NB4 (cell line): ENCODE data around the gene GINS1.

Experiments used
- DNase-seq: peaks from one replicate; pipeline ENCODE4 v3.0.0; 2010; ENCODE audit warnings: low read depth
- H3K4me3 ChIP-seq: one replicate; pipeline ENCODE4 v1.5.1; 2011; ENCODE audit warnings: mild to moderate bottlenecking, low read depth, low read length, moderate library complexity
- CTCF ChIP-seq: IDR thresholded peaks from one replicate; pipeline ENCODE4 v1.5.1; 2012; ENCODE audit warnings: low read depth, low read length
- MYC ChIP-seq: IDR thresholded peaks from 2 replicates; pipeline ENCODE4 v1.6.1; 2011; ENCODE audit warnings: low read depth, low read length
- POLR2A ChIP-seq: IDR thresholded peaks from 2 replicates; pipeline ENCODE4 v1.6.1; 2011; ENCODE audit warnings: mild to moderate bottlenecking; ENCODE audit not compliant: insufficient read length; ENCODE audit errors: extremely low read depth
- TF ChIP-seq, protein P1 (sequence below): IDR thresholded peaks from 2 replicates; pipeline ENCODE4 v1.6.1; 2011; ENCODE audit warnings: low read depth, low read length

The GINS1 gene

GRCh38 chr20:25454153-25454900 is 46.9 kb downstream of the GINS1 start:
- TF ChIP-seq MYC (no peak), POLR2A (no peak), CTCF (no peak)
- DNase-seq, result no peak
- H3K4me3 ChIP-seq, result no peak overlapping the region

- H3K4me3 ChIP-seq, result no peak overlapping the region
- DNase-seq, result no peak
- no peak for TF ChIP-seq CTCF
- TF ChIP-seq, protein P1, sequence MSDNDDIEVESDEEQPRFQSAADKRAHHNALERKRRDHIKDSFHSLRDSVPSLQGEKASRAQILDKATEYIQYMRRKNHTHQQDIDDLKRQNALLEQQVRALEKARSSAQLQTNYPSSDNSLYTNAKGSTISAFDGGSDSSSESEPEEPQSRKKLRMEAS, result no peak
- TF ChIP-seq POLR2A, result no peak
- no peak for TF ChIP-seq MYC
Observed at GRCh38 chr20:25457886-25458680, 50.6 kb downstream of the GINS1 start.

DNA sequence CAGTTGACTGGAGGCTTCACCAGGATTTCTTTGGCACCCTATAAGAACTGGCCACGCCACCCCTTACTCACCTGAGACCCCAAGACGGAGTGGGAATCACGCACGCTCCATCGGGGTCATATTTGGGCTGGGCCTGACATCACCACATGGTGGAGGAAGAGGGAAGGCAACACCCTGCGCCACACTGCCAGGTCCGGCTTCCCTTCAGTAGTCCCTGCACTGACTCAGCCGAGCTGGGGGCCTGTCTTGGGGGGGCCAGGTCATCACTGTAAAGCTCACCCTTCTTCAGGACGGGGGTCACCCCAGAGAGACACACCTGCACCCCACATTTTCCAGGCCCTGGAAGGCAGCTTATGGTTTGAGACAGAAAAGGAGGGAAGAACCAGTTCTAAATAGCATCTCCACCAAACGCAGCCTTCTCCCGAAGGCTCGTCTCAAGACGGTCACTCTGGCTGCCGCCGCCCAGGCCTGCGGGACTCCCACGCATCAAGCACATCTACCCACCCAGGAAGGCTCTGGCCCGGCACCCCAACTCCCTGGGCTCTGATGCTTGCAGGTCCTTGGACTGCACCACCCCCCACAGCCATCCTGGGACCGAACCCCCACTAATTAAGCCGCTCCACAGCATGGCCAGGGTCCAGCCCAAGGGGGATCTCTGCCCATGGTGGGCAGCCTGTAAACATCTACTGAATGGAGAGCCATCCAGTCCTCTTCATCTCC is 51.8 kb downstream of the GINS1 start:
- H3K4me3 ChIP-seq, result no peak overlapping the region
- TF ChIP-seq MYC, result no peak
- TF ChIP-seq, protein P1, result no peak
- TF ChIP-seq POLR2A, result no peak
- TF ChIP-seq CTCF, result no peak
- DNase-seq, result no peak

DNA sequence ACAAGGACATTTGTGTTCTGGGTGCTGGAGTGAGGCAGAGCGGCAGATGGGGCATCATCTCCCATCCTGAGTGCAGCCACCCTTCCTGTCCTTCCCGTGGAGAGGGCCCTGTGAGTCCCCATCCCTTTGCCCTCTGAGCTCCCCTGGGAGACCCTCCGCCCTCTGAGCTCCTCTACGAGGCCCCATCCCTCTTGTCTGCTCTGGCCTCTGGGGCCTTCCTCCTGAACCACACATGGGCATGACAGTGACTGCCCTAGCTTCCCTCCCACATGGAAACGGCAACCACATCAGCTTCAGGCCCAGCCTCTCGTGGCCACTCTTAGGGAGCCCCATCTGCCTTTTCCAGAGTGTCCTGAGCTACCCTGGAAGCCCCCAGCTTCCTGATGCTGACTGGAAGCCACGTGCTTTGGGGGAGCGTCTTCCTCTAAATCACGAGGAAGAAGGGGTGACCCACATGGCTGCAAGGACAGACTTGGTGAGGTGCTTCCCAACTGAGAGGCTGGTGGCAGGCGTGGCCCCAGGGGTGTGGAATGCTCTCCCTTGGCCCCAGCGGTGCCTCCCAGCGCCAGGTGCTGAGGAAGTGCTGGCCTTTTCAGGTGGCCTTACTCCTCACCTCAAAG is 52.6 kb downstream of the GINS1 start:
- no peak for TF ChIP-seq POLR2A
- no peak for TF ChIP-seq MYC
- no peak overlapping the region for H3K4me3 ChIP-seq
- DNase-seq, result peak; percentile 23

DNA sequence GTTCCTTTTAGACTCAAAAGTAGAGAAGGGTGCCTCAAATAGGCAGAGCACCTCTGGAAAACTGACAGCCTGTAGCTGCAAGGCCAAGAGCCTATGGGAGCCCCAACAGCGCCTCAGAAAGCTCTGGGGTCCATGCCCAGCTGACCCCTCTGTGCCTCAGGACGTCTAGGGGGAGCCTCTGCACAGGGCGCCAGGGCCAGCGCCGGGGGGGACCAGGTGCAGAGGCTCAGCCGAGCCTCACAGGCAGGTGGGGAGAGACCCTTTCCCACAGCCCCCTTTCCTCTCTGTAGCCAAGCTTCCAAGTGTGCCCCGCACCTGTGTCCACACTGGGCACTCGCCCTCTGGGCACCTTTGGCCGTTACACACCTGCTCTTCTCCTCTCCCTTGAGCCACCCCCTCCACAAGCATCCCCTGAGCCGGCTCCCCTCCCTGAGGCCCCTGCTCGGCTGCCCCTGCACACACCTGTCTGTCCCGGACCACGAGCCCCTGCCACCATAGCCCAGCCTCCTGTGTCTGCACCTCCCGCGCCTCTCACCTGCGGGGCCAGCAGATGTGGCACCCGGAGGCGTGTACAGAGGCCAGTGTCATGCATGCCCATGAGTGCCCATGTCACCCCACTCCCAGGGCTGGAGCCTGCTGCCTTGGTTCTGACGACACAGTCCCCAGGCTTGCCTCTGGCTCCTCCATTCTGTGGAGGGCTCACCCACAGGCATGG is 53.2 kb downstream of the GINS1 start:
- TF ChIP-seq POLR2A (no peak), MYC (no peak), CTCF (no peak)
- TF ChIP-seq, protein P1, result no peak
- DNase-seq, result no peak
- H3K4me3 ChIP-seq, result no peak overlapping the region

GRCh38 chr20:25461281-25461650 is 53.8 kb downstream of the GINS1 start:
- no peak overlapping the region for H3K4me3 ChIP-seq
- DNase-seq, result no peak
- TF ChIP-seq POLR2A (no peak), MYC (no peak), CTCF (no peak)
- TF ChIP-seq, protein P1, result no peak
